Measurements from ENCODE around the gene C20orf204.

C20orf204 gene

GRCh38 chr20:64022671-64023360 is 13.2 kb upstream of the C20orf204 start:
- no peak overlapping the region for H3K4me3 ChIP-seq (ENCODE audit: low read depth, low read length)
- no peak for DNase-seq (ENCODE audit: low read depth)
- TF ChIP-seq, protein P1, sequence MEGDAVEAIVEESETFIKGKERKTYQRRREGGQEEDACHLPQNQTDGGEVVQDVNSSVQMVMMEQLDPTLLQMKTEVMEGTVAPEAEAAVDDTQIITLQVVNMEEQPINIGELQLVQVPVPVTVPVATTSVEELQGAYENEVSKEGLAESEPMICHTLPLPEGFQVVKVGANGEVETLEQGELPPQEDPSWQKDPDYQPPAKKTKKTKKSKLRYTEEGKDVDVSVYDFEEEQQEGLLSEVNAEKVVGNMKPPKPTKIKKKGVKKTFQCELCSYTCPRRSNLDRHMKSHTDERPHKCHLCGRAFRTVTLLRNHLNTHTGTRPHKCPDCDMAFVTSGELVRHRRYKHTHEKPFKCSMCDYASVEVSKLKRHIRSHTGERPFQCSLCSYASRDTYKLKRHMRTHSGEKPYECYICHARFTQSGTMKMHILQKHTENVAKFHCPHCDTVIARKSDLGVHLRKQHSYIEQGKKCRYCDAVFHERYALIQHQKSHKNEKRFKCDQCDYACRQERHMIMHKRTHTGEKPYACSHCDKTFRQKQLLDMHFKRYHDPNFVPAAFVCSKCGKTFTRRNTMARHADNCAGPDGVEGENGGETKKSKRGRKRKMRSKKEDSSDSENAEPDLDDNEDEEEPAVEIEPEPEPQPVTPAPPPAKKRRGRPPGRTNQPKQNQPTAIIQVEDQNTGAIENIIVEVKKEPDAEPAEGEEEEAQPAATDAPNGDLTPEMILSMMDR (IDR thresholded peaks at IDR 0.05; ENCODE audit: control insufficient read depth, extremely low read depth, insufficient read depth): no peak

- TF ChIP-seq, protein P1 (IDR thresholded peaks at IDR 0.05; ENCODE audit: control insufficient read depth, extremely low read depth, insufficient read depth): no peak
- H3K4me3 ChIP-seq (ENCODE audit: low read depth, low read length): no peak overlapping the region
- DNase-seq (ENCODE audit: low read depth): no peak
Measured at GRCh38 chr20:64023361-64024140, 12.4 kb upstream of the C20orf204 start.

DNA sequence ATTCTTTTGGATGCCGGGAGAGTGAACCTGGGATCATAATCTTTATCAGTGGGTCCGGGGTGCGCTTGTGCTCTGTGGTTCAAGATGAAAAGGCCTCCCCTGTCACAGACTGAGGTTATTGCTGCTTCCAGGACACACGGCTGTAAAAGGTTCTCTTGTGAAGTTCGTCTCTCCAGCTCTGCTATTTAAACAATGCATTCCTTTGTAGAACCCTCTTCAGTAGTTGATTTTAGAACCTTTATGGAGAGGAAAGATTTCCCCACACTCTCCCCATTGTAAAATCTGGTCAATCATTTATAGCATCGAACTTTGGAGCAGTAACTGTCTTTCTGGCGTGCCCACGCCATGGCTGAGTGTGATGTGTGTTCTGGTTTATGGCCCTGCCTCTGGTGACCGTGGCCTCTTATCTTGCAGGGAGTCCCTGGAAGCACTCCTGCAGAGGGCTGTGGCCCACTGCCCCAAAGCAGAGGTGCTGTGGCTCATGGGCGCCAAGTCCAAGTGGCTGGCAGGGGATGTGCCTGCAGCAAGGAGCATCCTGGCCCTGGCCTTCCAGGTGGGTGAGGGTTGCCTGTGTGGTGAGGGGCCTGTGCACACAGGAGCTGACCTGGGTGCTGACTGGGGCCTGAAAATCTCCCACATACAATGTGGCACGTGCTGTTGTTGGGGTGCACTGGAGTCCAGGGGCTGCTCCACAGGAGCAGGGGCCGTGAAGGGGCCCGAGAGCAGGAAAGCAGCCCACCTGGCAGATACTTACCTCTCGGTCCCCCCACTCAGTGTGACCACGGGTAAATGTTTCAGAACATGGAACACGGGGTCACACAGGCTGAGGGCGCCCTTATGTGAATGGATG is 11.6 kb upstream of the C20orf204 start:
- H3K4me3 ChIP-seq (ENCODE audit: low read depth, low read length): no peak overlapping the region
- no peak for DNase-seq (ENCODE audit: low read depth)
- TF ChIP-seq, protein P1 (IDR thresholded peaks at IDR 0.05; ENCODE audit: control insufficient read depth, extremely low read depth, insufficient read depth): no peak

DNA sequence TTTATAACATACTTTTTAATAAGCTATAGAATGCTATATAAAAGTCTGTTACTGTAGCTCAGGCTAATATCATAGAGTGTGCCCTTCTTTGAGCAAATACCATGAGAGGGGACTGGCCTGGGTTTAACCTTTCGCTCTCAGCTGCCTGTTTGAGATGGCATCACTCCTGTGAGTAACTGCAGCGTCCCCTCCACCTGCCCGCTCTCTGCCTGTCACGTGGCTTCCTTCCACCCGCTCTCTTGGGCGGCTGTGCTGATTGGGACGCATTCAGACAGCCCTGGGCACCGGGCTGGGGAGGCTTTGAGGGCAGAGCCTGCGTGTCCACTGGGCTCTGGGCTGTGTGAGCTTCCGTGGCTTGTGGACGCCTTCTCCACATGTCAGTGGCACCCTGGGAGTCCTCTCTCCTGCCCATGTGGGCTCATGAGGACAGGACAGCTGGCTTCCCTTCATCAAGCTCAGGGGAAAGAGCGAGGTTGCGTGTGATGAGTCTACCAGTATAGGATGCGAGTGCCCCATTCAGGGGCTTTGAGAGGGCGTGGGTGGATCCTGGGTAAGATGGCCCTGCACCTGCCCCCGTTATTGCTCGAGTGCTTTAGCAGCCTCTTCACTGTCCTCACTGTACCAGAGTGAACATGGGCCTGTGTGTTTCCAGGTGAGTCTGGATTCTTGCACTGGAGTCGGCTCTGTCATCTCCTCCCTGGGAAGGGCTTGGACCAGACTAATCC is 10.7 kb upstream of the C20orf204 start:
- no peak overlapping the region for H3K4me3 ChIP-seq (ENCODE audit: low read depth, low read length)
- DNase-seq (ENCODE audit: low read depth): no peak
- TF ChIP-seq, protein P1 (IDR thresholded peaks at IDR 0.05; ENCODE audit: control insufficient read depth, extremely low read depth, insufficient read depth): no peak

GRCh38 chr20:64025826-64026412 is 10.1 kb upstream of the C20orf204 start:
- no peak overlapping the region for H3K4me3 ChIP-seq (ENCODE audit: low read depth, low read length)
- DNase-seq (ENCODE audit: low read depth): no peak
- TF ChIP-seq, protein P1 (IDR thresholded peaks at IDR 0.05; ENCODE audit: control insufficient read depth, extremely low read depth, insufficient read depth): no peak
